Measurements from ENCODE around the gene GTPBP6. TPM values are rescaled to one million over a fixed set of nuclear protein-coding genes. Genes with fewer than 3 reads are reported as not detected.

Gene GTPBP6
- total RNA-seq, 4 donors from 2014 or later, result 30.6 to 60.2 (median 36.0) TPM

DNA sequence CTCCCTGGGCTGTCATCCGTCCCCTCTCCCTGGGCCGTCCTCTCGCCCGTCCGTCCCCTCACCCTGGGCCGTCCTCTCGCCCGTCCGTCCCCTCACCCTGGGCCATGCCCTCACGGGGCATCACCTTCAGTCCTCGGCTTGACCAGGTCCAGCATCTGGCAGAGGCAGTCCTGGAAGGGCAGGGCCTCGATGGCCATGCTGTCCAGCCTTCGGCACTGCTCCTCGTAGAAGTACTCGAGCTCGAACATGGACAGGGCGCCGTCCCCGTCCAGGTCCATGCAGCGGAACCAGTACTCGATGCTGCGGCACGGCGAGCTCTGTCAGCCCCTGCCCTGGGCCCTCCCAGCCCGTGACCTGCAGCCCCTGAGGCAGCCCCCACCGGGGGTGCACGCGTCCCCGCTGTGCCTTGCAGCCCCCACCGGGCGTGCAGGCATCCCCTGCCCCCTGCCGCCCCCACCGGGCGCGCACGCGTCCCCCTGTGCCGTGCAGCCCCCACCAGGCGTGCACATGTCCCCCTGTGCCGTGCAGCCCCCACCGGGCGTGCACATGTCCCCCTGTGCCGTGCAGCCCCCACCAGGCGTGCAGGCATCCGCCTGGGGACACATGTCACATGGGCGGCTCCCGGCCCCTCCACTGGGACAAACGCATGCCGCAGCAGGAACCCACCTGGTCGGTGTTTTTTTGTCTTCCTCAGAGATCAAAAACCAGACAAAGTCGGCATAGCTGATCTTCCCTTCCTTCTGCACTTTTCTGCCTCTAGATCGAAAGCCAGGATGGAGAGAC, 22.2 kb upstream of the GTPBP6 start:
- H3K36me3 ChIP-seq, result no peaks in the 10 kb centered on the region
- TF ChIP-seq POLR2A (IDR thresholded peaks at IDR 0.05), result no peak
- TF ChIP-seq POLR2AphosphoS5 (IDR thresholded peaks at IDR 0.05), result no peak
- no peak for TF ChIP-seq EP300 (IDR thresholded peaks at IDR 0.05; ENCODE audit: low read depth)
- TF ChIP-seq, protein P1, sequence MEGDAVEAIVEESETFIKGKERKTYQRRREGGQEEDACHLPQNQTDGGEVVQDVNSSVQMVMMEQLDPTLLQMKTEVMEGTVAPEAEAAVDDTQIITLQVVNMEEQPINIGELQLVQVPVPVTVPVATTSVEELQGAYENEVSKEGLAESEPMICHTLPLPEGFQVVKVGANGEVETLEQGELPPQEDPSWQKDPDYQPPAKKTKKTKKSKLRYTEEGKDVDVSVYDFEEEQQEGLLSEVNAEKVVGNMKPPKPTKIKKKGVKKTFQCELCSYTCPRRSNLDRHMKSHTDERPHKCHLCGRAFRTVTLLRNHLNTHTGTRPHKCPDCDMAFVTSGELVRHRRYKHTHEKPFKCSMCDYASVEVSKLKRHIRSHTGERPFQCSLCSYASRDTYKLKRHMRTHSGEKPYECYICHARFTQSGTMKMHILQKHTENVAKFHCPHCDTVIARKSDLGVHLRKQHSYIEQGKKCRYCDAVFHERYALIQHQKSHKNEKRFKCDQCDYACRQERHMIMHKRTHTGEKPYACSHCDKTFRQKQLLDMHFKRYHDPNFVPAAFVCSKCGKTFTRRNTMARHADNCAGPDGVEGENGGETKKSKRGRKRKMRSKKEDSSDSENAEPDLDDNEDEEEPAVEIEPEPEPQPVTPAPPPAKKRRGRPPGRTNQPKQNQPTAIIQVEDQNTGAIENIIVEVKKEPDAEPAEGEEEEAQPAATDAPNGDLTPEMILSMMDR (IDR thresholded peaks at IDR 0.05), result no peak
- H3K4me1 ChIP-seq, result no peaks in the 10 kb centered on the region
- H3K4me3 ChIP-seq, result no peak overlapping the region
- no peaks in the 10 kb centered on the region for H3K27me3 ChIP-seq
- no peak overlapping the region for H3K27ac ChIP-seq
- intact Hi-C loops (cut with DNase I; ENCODE audit: low total_unique reads) (no loop called here), in situ Hi-C loops (cut with MboI; ENCODE audit: low pct_ligation_motif_present in 1 of 4, low pct_unique_long_range_greater_than_20kb in 1 of 4, low sequenced_read_pairs in 3 of 4) (no loop called here)
- DNase-seq, result no peak
- WGBS, 2 donors (ENCODE audit: low coverage in 1 of 2), result 96 to 100% methylated on average over 1 to 48 of the region's 52 CpGs
- H3K9me3 ChIP-seq, result no peaks in the 10 kb centered on the region

DNA sequence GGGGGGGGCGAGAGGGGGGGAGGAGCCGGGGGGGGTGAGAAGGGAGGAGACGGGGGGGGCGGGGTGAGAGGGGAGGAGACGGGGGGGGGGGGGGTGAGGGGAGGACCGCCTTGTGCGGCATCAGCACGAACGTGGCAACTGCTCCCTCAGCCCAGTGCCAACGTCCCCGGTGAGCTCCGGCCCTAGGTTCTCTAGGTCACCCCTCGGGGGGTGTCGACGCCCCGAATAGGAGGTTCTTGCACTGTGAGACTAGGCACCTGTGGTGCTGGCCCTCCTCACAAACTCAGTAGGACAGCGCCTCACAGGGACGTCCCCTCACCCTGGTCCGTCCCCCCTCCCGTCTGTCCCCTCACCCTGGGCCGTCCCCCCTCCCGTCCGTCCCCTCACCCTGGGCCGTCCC, 21.5 kb upstream of the GTPBP6 start:
- H3K9me3 ChIP-seq, result no peaks in the 10 kb centered on the region
- no peak for TF ChIP-seq POLR2A (IDR thresholded peaks at IDR 0.05)
- no peak for TF ChIP-seq EP300 (IDR thresholded peaks at IDR 0.05; ENCODE audit: low read depth)
- TF ChIP-seq POLR2AphosphoS5 (IDR thresholded peaks at IDR 0.05), result no peak
- TF ChIP-seq, protein P1 (IDR thresholded peaks at IDR 0.05), result no peak
- intact Hi-C loops (cut with DNase I; ENCODE audit: low total_unique reads) (no loop called here), in situ Hi-C loops (cut with MboI; ENCODE audit: low pct_ligation_motif_present in 1 of 4, low pct_unique_long_range_greater_than_20kb in 1 of 4, low sequenced_read_pairs in 3 of 4) (no loop called here)
- 90% methylated on average over 19 of the region's 24 CpGs; no CpG with 5 or more reads in 1 of the 2 donors for WGBS, 2 donors (ENCODE audit: low coverage in 1 of 2)
- H3K27me3 ChIP-seq, result no peaks in the 10 kb centered on the region
- H3K4me1 ChIP-seq, result no peaks in the 10 kb centered on the region
- no peaks in the 10 kb centered on the region for H3K36me3 ChIP-seq
- no peak overlapping the region for H3K27ac ChIP-seq
- DNase-seq, result no peak
- no peak overlapping the region for H3K4me3 ChIP-seq

- Histone ChIP-seq H3K27ac (no peak overlapping the region), H3K4me3 (no peak overlapping the region), H3K9me3 (no peaks in the 10 kb centered on the region), H3K4me1 (no peaks in the 10 kb centered on the region), H3K27me3 (no peaks in the 10 kb centered on the region), H3K36me3 (no peaks in the 10 kb centered on the region)
- TF ChIP-seq EP300 (IDR thresholded peaks at IDR 0.05; ENCODE audit: low read depth), result no peak
- TF ChIP-seq POLR2AphosphoS5 (IDR thresholded peaks at IDR 0.05), result no peak
- TF ChIP-seq, protein P1 (IDR thresholded peaks at IDR 0.05), result no peak
- no peak for TF ChIP-seq POLR2A (IDR thresholded peaks at IDR 0.05)
- in situ Hi-C loops (cut with MboI; ENCODE audit: low pct_ligation_motif_present in 1 of 4, low pct_unique_long_range_greater_than_20kb in 1 of 4, low sequenced_read_pairs in 3 of 4) (no loop called here), intact Hi-C loops (cut with DNase I; ENCODE audit: low total_unique reads) (no loop called here)
- 97% methylated on average over 44 of the region's 44 CpGs; no CpG with 5 or more reads in 1 of the 2 donors for WGBS, 2 donors (ENCODE audit: low coverage in 1 of 2)
- DNase-seq, result no peak
Measured at GRCh38 chrX:338836-339400, 20.3 kb upstream of the GTPBP6 start.

GRCh38 chrX:338281-338835, 19.8 kb upstream of the GTPBP6 start:
- Histone ChIP-seq H3K27ac (no peak overlapping the region), H3K4me1 (no peaks in the 10 kb centered on the region), H3K4me3 (no peak overlapping the region), H3K36me3 (no peaks in the 10 kb centered on the region), H3K9me3 (no peaks in the 10 kb centered on the region), H3K27me3 (no peaks in the 10 kb centered on the region)
- intact Hi-C loops (cut with DNase I; ENCODE audit: low total_unique reads), result no loop called here
- no peak for DNase-seq
- WGBS, 2 donors (ENCODE audit: low coverage in 1 of 2), result 94 to 95% methylated on average over 13 to 52 of the region's 53 CpGs
- no peak for TF ChIP-seq POLR2A (IDR thresholded peaks at IDR 0.05)
- no peak for TF ChIP-seq EP300 (IDR thresholded peaks at IDR 0.05; ENCODE audit: low read depth)
- TF ChIP-seq, protein P1 (IDR thresholded peaks at IDR 0.05), result no peak
- no peak for TF ChIP-seq POLR2AphosphoS5 (IDR thresholded peaks at IDR 0.05)
- in situ Hi-C loops (cut with MboI; ENCODE audit: low pct_ligation_motif_present in 1 of 4, low pct_unique_long_range_greater_than_20kb in 1 of 4, low sequenced_read_pairs in 3 of 4), result no loop called here

Data from transverse colon (tissue), 4 donors.